HG03039 (cell line): Measurements from ENCODE around the gene CENPA.
"Not testable (repeated sequence)": the region's sequence is repeated elsewhere in the genome, so short reads cannot be mapped to it uniquely, and the experiment has no call there.

Experiments
- ATAC-seq: cut with Tn5 transposase; IDR thresholded peaks from one replicate; pipeline ENCODE4 v1.9.1; 2021; ENCODE audit warnings: mild to moderate bottlenecking, moderate library complexity; ENCODE audit not compliant: unreplicated experiment

The CENPA gene

GRCh38 chr2:26785431-26786206 lies at the start of gene CENPA:
Gene CENPA (plus strand): TSS chr2:26786056. CDS start chr2:26786197, 141 bp downstream.
- ATAC-seq = peak; percentile 97

GRCh38 chr2:26737221-26737620 lies 48.6 kb upstream of the CENPA start:
- no peak for ATAC-seq

DNA sequence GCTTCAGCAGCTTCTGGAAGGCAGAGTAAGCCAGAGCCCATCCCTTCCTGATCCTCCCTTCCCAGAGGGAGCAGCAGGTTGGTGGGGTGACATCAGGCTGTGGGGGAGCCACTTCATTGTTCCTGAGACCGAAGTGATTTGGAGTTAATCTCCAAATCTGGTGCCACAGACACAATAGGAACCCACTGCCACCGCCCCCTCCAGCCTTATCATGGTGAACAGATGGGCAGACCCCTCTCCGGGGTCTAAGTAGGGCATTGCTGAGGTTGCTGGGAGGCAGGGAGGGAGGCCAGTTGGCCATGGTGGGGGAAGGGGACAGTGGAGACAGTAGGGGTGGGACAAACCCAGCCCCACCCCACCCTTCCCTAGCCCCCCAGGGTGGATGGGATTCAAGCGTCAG lies 47.4 kb upstream of the CENPA start:
- ATAC-seq = no peak

GRCh38 chr2:26739514-26739913 lies 46.3 kb upstream of the CENPA start:
- no peak for ATAC-seq

DNA sequence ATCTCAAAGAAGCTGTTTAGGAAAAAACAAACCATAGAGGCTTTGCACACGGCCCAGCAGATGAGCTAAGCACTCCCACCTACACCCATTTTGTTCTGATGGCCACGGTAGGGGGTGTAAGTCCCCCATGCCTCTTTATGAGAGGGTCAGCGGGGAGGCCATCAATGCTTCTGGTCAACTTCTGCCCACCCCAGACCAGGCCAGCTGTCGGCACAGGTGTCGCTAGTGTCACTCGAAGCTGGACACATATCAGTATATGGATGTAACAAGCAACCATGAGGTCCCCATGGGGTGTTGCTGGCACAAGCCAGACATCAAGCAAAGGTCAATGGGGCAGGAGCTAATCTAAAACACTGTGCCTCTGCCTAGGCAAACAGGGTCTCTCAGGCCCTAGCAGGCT lies 45.5 kb upstream of the CENPA start:
- no peak for ATAC-seq

DNA sequence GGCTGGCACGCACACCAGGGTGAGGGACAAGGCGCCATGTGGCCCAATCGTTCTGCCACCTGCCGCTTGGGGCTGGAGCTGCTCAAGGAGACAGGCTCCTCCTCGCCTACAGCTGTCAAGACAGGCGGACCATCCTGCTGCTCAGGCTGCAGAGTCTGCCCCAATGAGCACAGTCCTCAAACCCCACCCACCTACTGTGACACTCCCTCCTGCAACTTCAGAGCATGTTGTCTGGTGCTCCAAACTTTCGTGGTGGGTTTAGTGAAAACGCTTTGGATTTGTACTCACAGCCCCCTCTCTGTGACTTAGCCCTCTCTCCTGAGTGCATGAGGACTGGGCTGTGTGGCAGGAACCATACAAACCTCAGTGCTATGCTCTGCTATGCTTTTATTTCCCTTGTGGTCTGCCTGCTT lies 45.0 kb upstream of the CENPA start:
- ATAC-seq = no peak

DNA sequence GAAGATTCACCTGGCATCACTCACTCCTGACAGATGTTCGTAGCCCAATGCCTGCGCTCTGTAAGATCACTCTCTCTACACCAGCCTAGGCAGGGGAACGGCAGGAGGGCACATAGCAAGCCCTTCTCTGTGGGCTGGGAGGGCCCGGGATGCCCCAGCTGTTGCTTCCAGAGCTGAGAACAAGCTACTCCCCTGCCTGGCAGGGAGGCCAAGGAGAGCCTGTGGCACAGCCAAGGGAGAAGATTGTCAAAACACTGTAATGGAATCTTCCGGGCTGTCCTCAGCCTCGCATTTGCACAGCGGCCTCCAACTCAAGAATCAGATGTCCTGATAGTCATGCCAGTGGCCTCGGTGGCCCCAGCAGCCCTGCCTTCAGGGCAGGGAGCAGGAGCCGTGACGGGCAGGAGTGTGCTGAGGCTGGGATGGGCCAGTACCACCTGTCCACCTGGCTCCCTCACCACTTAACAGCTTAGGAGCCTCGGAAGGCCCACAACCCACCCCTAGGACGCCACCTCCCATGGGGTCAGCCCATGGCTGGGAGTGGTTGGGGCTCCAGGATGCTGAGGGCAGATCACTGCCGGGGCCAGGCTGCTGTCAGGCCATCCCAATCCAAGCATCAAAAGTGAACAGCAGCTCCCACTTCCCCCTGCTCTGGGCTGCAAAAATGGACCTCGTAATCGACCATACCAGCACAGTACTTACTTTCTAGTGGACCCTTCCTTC lies 43.6 kb upstream of the CENPA start:
- no peak for ATAC-seq

DNA sequence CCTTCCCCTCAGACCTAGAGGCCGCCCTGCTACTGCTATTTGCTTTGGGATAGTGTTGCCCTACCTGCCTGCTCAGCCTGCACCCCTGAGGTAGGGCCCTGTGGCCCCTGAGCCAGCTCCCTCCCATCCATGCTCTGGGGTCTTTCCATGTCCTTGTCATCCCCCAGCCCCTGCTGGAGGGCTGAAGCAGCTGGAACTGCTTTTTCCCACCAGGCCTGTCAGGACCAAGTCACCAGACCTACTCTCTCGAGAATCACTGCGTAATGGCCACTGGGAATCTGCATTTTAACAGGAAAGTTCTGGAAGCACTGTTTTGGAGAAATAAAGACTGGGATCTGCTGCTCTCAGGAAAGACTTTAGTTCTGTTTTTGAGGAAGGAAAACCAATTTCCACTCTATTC lies 42.0 kb upstream of the CENPA start:
- no peak for ATAC-seq

GRCh38 chr2:26744953-26745352 lies 40.9 kb upstream of the CENPA start:
- ATAC-seq = no peak

DNA sequence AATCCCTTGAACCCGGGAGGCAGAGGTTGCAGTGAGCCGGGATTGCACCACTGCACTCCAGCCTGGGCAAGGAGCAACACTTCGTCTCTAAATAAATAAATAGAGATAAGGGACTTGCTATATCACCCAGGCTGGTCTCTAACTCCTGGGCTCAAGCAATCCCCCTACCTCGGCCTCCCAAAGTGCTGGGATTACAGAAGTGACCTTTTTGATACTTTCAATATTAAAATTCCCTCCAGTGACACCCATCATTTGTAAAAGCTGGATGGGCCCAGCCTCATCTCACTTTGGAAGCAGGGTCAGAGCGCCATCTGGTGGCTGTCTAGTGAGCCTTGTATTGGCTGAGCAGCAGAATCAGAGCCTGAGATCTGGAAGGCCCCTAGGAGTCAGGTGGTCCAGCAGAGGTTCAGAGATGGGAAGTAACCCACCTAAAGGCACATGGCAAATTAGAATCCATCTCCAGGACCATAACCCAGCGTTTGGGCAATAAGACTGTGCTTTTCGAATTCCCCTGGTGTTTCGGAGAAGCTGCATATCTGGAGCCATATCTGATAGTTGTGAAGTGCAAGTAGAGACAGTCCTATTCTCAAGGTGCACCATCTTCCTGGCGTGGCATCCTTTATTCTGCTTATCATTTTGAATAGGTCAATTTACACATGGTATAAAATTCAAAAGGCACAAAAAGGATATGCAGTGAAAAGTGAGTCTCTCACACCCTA lies 40.1 kb upstream of the CENPA start:
- no peak for ATAC-seq

DNA sequence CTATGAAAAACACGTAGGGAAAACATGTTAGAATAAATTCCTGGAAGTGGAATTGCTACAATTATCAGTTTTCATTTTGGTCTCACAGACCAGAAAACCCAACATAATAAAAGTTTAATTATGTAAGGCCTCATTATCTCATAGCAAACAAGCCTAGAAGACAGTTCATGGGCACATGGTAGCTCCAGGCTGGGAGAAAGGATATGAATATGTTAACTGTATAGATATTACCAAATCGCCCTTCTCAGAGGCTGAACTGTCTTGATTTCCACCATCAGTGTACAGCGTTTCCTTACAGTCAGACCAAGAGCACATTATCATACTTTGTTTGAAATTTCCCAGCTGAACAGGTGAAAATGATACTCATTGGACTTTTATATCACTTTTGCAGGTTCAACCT lies 38.9 kb upstream of the CENPA start:
- no peak for ATAC-seq

DNA sequence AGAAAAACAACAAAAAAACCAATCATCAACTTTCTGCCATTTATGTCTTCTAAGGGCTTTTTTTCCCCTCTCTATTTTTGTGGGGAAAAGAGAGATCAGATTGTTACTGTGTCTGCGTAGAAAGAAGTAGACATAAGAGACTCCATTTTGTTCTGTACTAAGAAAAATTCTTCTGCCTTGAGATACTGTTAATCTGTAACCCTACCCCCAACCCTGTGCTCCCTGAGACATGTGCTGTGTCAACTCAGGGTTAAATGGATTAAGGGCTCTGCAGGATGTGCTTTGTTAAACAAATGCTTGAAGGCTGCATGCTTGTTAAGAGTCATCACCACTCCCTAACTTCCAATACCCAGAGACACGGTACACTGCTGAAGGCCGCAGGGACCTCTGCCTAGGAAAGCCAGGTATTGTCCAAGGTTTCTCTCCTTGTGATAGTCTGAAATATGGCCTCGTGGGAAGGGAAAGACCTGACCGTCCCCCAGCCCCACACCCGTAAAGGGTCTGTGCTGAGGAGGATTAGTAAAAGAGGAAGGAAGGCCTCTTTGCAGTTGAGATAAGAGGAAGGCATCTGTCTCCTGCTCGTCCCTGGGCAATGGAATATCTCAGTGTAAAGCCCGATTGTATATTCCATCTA lies 36.0 kb upstream of the CENPA start:
- ATAC-seq = not testable (repeated sequence)

DNA sequence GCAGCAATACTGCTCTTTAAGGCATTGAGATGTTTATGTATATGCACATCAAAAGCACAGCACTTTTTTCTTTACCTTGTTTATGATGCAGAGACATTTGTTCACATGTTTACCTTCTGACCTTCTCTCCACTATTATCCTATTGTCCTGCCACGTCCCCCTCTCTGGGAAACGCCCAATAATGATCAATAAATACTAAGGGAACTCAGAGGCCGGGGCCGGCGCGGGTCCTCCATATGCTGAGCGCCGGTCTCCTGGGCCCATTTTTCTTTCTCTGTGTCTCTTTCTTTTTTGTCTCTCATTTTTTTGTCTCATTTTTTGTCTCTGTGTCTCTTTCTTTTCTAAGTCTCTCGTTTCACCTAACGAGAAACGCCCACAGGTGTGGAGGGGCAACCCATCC lies 35.4 kb upstream of the CENPA start:
- not testable (repeated sequence) for ATAC-seq

DNA sequence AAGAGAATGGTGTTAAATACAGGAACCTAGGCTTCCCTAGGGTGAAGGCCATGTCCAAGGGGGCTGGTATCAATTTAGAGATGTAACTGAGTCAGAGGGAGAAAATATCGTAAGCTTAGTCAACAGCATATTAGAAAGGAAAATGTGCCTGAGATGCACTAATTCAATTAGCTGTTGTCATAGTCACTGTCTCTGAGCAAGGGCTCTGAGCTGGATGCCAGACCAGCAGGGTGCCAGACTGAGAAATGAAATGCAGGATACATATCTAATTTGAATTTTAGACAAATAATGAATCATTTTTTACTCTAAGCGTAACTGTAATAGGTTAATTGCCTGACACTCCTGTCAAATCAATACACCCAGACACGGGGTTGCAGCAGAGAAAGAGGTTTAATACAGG lies 33.2 kb upstream of the CENPA start:
- ATAC-seq = no peak

DNA sequence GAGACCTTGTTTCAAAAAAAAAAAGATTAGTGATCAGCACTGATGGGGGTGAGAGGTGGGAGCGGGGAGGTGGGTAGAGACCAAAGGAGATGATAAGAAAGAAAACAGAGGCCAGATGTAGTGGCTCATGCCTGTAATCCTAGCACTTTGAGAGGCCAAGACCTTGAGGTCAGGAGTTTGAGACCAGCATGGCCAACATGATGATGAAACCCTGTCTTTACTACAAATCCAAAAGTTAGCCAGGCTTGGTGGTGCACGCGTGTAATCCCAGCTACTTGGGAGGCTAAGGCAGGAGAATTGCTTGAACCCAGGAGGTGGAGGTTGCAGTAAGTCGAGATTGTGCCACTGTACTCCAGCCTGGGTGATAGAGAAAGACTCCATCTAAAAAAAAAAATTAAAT lies 31.3 kb upstream of the CENPA start:
- no peak for ATAC-seq

- no peak for ATAC-seq
Observed at GRCh38 chr2:26754972-26755670, 30.7 kb upstream of the CENPA start.

DNA sequence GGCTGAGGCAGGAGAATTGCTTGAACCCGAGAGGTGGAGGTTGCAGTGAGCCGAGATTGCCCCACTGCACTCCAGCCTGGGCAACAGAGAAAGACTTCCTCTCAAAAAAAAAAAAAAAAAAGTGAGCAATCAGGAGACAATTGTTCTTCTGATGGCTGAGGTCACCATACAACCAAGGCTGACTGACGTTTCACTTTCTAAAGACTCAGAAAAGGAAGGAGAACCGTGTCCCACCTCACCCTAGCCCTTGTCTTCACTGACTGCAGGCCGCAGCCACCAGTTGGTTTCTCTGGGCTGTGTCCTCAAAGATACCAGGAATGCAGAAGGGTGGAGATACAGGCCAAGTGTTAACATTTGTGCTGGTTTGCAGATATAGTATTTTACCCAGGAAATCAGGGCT lies 29.5 kb upstream of the CENPA start:
- ATAC-seq = no peak

- ATAC-seq = no peak
Observed at GRCh38 chr2:26757873-26758789, 27.7 kb upstream of the CENPA start.

- no peak for ATAC-seq
Observed at GRCh38 chr2:26758790-26759321, 27.0 kb upstream of the CENPA start.
